ENCODE measurements around the gene PRPSAP1.
"Not testable (repeated sequence)": the region's sequence is repeated elsewhere in the genome, so short reads cannot be mapped to it uniquely, and the experiment has no call there.

Gene PRPSAP1

GRCh38 chr17:76367642-76368041, 13.9 kb upstream of the PRPSAP1 start:
- WGBS (ENCODE audit: insufficient coverage) = 92% methylated on average over 5 of the region's 6 CpGs
- DNase-seq = no peak
- ChIA-PET CTCF (interaction anchor here (0.6 to 7.0 kb wide), 2 partner anchors 12 to 19 kb away, joined by 3 to 48 read pairs; partner anchors contain the start of gene SPHK1), POLR2A (no interaction called here)
- H3K27ac ChIP-seq (ENCODE audit: insufficient read depth in 1 of 2, low read depth in 1 of 2, low read length in 2 of 2, poor library complexity in 1 of 2, severe bottlenecking in 2 of 2) = no peak overlapping the region
- H3K36me3 ChIP-seq (ENCODE audit: control insufficient read depth in 4 of 4, insufficient read depth in 4 of 4, low read length in 3 of 4) = no peaks in the 10 kb centered on the region
- H3K4me3 ChIP-seq (ENCODE audit: control insufficient read depth in 1 of 7, extremely low read depth in 1 of 7, insufficient read depth in 4 of 7, low read depth in 2 of 7, low read length in 6 of 7) = no peak overlapping the region
- no peaks in the 10 kb centered on the region for H3K9me3 ChIP-seq (ENCODE audit: control extremely low read depth in 1 of 5, control insufficient read depth in 4 of 5, insufficient read depth in 2 of 5, low read depth in 1 of 5, low read length in 4 of 5)
- H3K4me1 ChIP-seq (ENCODE audit: control extremely low read depth in 1 of 4, control insufficient read depth in 4 of 4, insufficient read depth in 4 of 4, low read length in 3 of 4) = no peaks in the 10 kb centered on the region
- H3K27me3 ChIP-seq (replicated peaks in 2 of 5; ENCODE audit: control insufficient read depth in 4 of 5, insufficient read depth in 5 of 5, low read length in 4 of 5) = no peaks in the 10 kb centered on the region

GRCh38 chr17:76366247-76366646, 12.5 kb upstream of the PRPSAP1 start:
- Histone ChIP-seq H3K4me1 (ENCODE audit: control extremely low read depth in 1 of 4, control insufficient read depth in 4 of 4, insufficient read depth in 4 of 4, low read length in 3 of 4) (no peaks in the 10 kb centered on the region), H3K27me3 (replicated peaks in 2 of 5; ENCODE audit: control insufficient read depth in 4 of 5, insufficient read depth in 5 of 5, low read length in 4 of 5) (no peaks in the 10 kb centered on the region), H3K9me3 (ENCODE audit: control extremely low read depth in 1 of 5, control insufficient read depth in 4 of 5, insufficient read depth in 2 of 5, low read depth in 1 of 5, low read length in 4 of 5) (no peaks in the 10 kb centered on the region), H3K4me3 (ENCODE audit: control insufficient read depth in 1 of 7, extremely low read depth in 1 of 7, insufficient read depth in 4 of 7, low read depth in 2 of 7, low read length in 6 of 7) (no peak overlapping the region), H3K36me3 (ENCODE audit: control insufficient read depth in 4 of 4, insufficient read depth in 4 of 4, low read length in 3 of 4) (no peaks in the 10 kb centered on the region), H3K27ac (ENCODE audit: insufficient read depth in 1 of 2, low read depth in 1 of 2, low read length in 2 of 2, poor library complexity in 1 of 2, severe bottlenecking in 2 of 2) (no peak overlapping the region)
- no CpG with 5 or more reads among the region's 3 CpGs for WGBS (ENCODE audit: insufficient coverage)
- POLR2A ChIA-PET = no interaction called here
- CTCF ChIA-PET = interaction anchor here (1.1 to 7.0 kb wide), 4 partner anchors 11 to 87 kb away, joined by 3 to 48 read pairs (median 12); partner anchors contain the start of gene SPHK1
- no peak for DNase-seq

- no peaks in the 10 kb centered on the region for H3K27me3 ChIP-seq (replicated peaks in 2 of 5; ENCODE audit: control insufficient read depth in 4 of 5, insufficient read depth in 5 of 5, low read length in 4 of 5)
- ChIA-PET CTCF (interaction anchor here (1.1 to 7.0 kb wide), 8 partner anchors 10 to 88 kb away, joined by 3 to 48 read pairs (median 4); partner anchors contain the start of gene SPHK1), POLR2A (interaction anchor here (0.6 kb wide), 1 partner anchor 19 kb away, joined by 3 read pairs; the partner anchor contains the start of gene SPHK1)
- 94% methylated on average over 3 of the region's 12 CpGs for WGBS (ENCODE audit: insufficient coverage)
- no peaks in the 10 kb centered on the region for H3K36me3 ChIP-seq (ENCODE audit: control insufficient read depth in 4 of 4, insufficient read depth in 4 of 4, low read length in 3 of 4)
- no peak overlapping the region for H3K27ac ChIP-seq (ENCODE audit: insufficient read depth in 1 of 2, low read depth in 1 of 2, low read length in 2 of 2, poor library complexity in 1 of 2, severe bottlenecking in 2 of 2)
- DNase-seq = peak in 1 of 3 donors; percentile 24
- no peaks in the 10 kb centered on the region for H3K4me1 ChIP-seq (ENCODE audit: control extremely low read depth in 1 of 4, control insufficient read depth in 4 of 4, insufficient read depth in 4 of 4, low read length in 3 of 4)
- H3K4me3 ChIP-seq (ENCODE audit: control insufficient read depth in 1 of 7, extremely low read depth in 1 of 7, insufficient read depth in 4 of 7, low read depth in 2 of 7, low read length in 6 of 7) = no peak overlapping the region
- no peaks in the 10 kb centered on the region for H3K9me3 ChIP-seq (ENCODE audit: control extremely low read depth in 1 of 5, control insufficient read depth in 4 of 5, insufficient read depth in 2 of 5, low read depth in 1 of 5, low read length in 4 of 5)
These were observed 11.7 kb upstream of the PRPSAP1 start for GRCh38 chr17:76365256-76365903.

GRCh38 chr17:76363107-76363842, 9.6 kb upstream of the PRPSAP1 start:
- no peaks in the 10 kb centered on the region for H3K27me3 ChIP-seq (replicated peaks in 2 of 5; ENCODE audit: control insufficient read depth in 4 of 5, insufficient read depth in 5 of 5, low read length in 4 of 5)
- H3K4me1 ChIP-seq (ENCODE audit: control extremely low read depth in 1 of 4, control insufficient read depth in 4 of 4, insufficient read depth in 4 of 4, low read length in 3 of 4) = no peaks in the 10 kb centered on the region
- CTCF ChIA-PET = interaction anchor here (0.6 to 2.4 kb wide), 11 partner anchors 10 to 94 kb away, joined by 3 to 7 read pairs (median 3); no protein-coding TSS in a partner anchor
- no peak for DNase-seq
- no peak overlapping the region for H3K4me3 ChIP-seq (ENCODE audit: control insufficient read depth in 1 of 7, extremely low read depth in 1 of 7, insufficient read depth in 4 of 7, low read depth in 2 of 7, low read length in 6 of 7)
- no peaks in the 10 kb centered on the region for H3K9me3 ChIP-seq (ENCODE audit: control extremely low read depth in 1 of 5, control insufficient read depth in 4 of 5, insufficient read depth in 2 of 5, low read depth in 1 of 5, low read length in 4 of 5)
- WGBS (ENCODE audit: insufficient coverage) = 99% methylated on average over 7 of the region's 11 CpGs
- no peaks in the 10 kb centered on the region for H3K36me3 ChIP-seq (ENCODE audit: control insufficient read depth in 4 of 4, insufficient read depth in 4 of 4, low read length in 3 of 4)
- POLR2A ChIA-PET = no interaction called here
- no peak overlapping the region for H3K27ac ChIP-seq (ENCODE audit: insufficient read depth in 1 of 2, low read depth in 1 of 2, low read length in 2 of 2, poor library complexity in 1 of 2, severe bottlenecking in 2 of 2)

GRCh38 chr17:76360461-76360860, 6.7 kb upstream of the PRPSAP1 start:
- ChIA-PET POLR2A (no interaction called here), CTCF (interaction anchor here (0.6 to 2.4 kb wide), 6 partner anchors 10 to 66 kb away, joined by 3 to 7 read pairs (median 3); no protein-coding TSS in a partner anchor)
- no peaks in the 10 kb centered on the region for H3K36me3 ChIP-seq (ENCODE audit: control insufficient read depth in 4 of 4, insufficient read depth in 4 of 4, low read length in 3 of 4)
- no peaks in the 10 kb centered on the region for H3K9me3 ChIP-seq (ENCODE audit: control extremely low read depth in 1 of 5, control insufficient read depth in 4 of 5, insufficient read depth in 2 of 5, low read depth in 1 of 5, low read length in 4 of 5)
- no peaks in the 10 kb centered on the region for H3K27me3 ChIP-seq (replicated peaks in 2 of 5; ENCODE audit: control insufficient read depth in 4 of 5, insufficient read depth in 5 of 5, low read length in 4 of 5)
- no peaks in the 10 kb centered on the region for H3K4me1 ChIP-seq (ENCODE audit: control extremely low read depth in 1 of 4, control insufficient read depth in 4 of 4, insufficient read depth in 4 of 4, low read length in 3 of 4)
- no peak for DNase-seq
- H3K27ac ChIP-seq (ENCODE audit: insufficient read depth in 1 of 2, low read depth in 1 of 2, low read length in 2 of 2, poor library complexity in 1 of 2, severe bottlenecking in 2 of 2) = no peak overlapping the region
- WGBS (ENCODE audit: insufficient coverage) = no CpG with 5 or more reads among the region's 2 CpGs
- H3K4me3 ChIP-seq (ENCODE audit: control insufficient read depth in 1 of 7, extremely low read depth in 1 of 7, insufficient read depth in 4 of 7, low read depth in 2 of 7, low read length in 6 of 7) = no peak overlapping the region

GRCh38 chr17:76359776-76360175, 6.1 kb upstream of the PRPSAP1 start:
- H3K36me3 ChIP-seq (ENCODE audit: control insufficient read depth in 4 of 4, insufficient read depth in 4 of 4, low read length in 3 of 4); H3K9me3 ChIP-seq (ENCODE audit: control extremely low read depth in 1 of 5, control insufficient read depth in 4 of 5, insufficient read depth in 2 of 5, low read depth in 1 of 5, low read length in 4 of 5); H3K27me3 ChIP-seq (replicated peaks in 2 of 5; ENCODE audit: control insufficient read depth in 4 of 5, insufficient read depth in 5 of 5, low read length in 4 of 5); H3K4me1 ChIP-seq (ENCODE audit: control extremely low read depth in 1 of 4, control insufficient read depth in 4 of 4, insufficient read depth in 4 of 4, low read length in 3 of 4); DNase-seq; H3K27ac ChIP-seq (ENCODE audit: insufficient read depth in 1 of 2, low read depth in 1 of 2, low read length in 2 of 2, poor library complexity in 1 of 2, severe bottlenecking in 2 of 2); POLR2A ChIA-PET; H3K4me3 ChIP-seq (ENCODE audit: control insufficient read depth in 1 of 7, extremely low read depth in 1 of 7, insufficient read depth in 4 of 7, low read depth in 2 of 7, low read length in 6 of 7): not testable (repeated sequence)
- CTCF ChIA-PET = interaction anchor here (1.0 to 1.3 kb wide), 4 partner anchors 10 to 44 kb away, joined by 3 to 4 read pairs (median 3); no protein-coding TSS in a partner anchor
- WGBS (ENCODE audit: insufficient coverage) = 98% methylated on average over 6 of the region's 6 CpGs

- no peak for DNase-seq
- 88% methylated on average over 4 of the region's 6 CpGs for WGBS (ENCODE audit: insufficient coverage)
- ChIA-PET POLR2A (no interaction called here), CTCF (interaction anchor here (0.7 to 1.2 kb wide), 3 partner anchors 17 to 44 kb away, joined by 3 read pairs; no protein-coding TSS in a partner anchor)
- H3K4me1 ChIP-seq (ENCODE audit: control extremely low read depth in 1 of 4, control insufficient read depth in 4 of 4, insufficient read depth in 4 of 4, low read length in 3 of 4) = peaks cover 0 to 10% (median 9%) of the 10 kb centered on the region in 4 experiments
- H3K27me3 ChIP-seq (replicated peaks in 2 of 5; ENCODE audit: control insufficient read depth in 4 of 5, insufficient read depth in 5 of 5, low read length in 4 of 5) = no peaks in the 10 kb centered on the region
- no peaks in the 10 kb centered on the region for H3K36me3 ChIP-seq (ENCODE audit: control insufficient read depth in 4 of 4, insufficient read depth in 4 of 4, low read length in 3 of 4)
- no peaks in the 10 kb centered on the region for H3K9me3 ChIP-seq (ENCODE audit: control extremely low read depth in 1 of 5, control insufficient read depth in 4 of 5, insufficient read depth in 2 of 5, low read depth in 1 of 5, low read length in 4 of 5)
- H3K4me3 ChIP-seq (ENCODE audit: control insufficient read depth in 1 of 7, extremely low read depth in 1 of 7, insufficient read depth in 4 of 7, low read depth in 2 of 7, low read length in 6 of 7) = no peak overlapping the region
- H3K27ac ChIP-seq (ENCODE audit: insufficient read depth in 1 of 2, low read depth in 1 of 2, low read length in 2 of 2, poor library complexity in 1 of 2, severe bottlenecking in 2 of 2) = no peak overlapping the region
These were observed 5.7 kb upstream of the PRPSAP1 start for GRCh38 chr17:76359375-76359774.
